ENCODE measurements around the gene MGAT4B. TPM values are rescaled to one million over a fixed set of nuclear protein-coding genes. Genes with fewer than 3 reads are reported as not detected.
A peak's percentile ranks its signal among the peaks of the same experiment; 100 is the strongest.

Gene MGAT4B
- total and polyA plus RNA-seq, 2 donors (not counting 1 experiment from before 2014, with no cell fraction given): 157 to 172 TPM

DNA sequence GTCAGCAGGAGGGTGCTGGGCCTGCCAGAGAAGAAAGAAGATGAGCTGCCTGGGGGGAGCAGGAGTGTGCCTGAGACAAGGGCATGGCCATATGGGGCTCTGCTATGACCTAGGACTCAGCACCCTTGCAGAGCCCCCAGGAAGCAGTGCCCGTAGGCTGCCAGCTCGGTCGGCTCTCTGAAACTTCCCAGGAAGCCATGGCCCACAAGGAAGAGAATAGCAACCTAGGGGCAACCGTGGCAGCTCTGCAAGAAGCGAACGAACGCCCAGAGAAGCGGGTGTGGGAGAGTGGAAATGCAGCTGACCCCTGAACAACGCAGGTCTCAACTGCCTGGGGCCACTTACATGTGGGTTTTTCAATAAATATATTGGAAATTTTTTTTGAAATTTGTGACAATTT lies 23.5 kb downstream of the MGAT4B start:
- Histone ChIP-seq H3K4me2 (ENCODE audit: extremely low read depth, insufficient read depth, low read length) (no peak overlapping the region), H3K27me3 (ENCODE audit: control insufficient read depth, insufficient read depth, low read length) (no peaks in the 10 kb centered on the region), H2AFZ (ENCODE audit: low read length) (no peak overlapping the region), H3K36me3 (ENCODE audit: control insufficient read depth, insufficient read depth, low read length) (peaks cover 3% of the 10 kb centered on the region), H3K9ac (ENCODE audit: insufficient read depth, low read length) (no peak overlapping the region), H3K4me1 (ENCODE audit: control insufficient read depth, extremely low read depth, insufficient read depth, low read length) (no peaks in the 10 kb centered on the region), H3K27ac (ENCODE audit: insufficient read depth, low read length) (no peak overlapping the region), H4K20me1 (ENCODE audit: control insufficient read depth, extremely low read depth, insufficient read depth, low read length) (no peaks in the 10 kb centered on the region), H3K9me3 (ENCODE audit: control insufficient read depth, insufficient read depth, low read depth, low read length) (no peaks in the 10 kb centered on the region), H3K79me2 (ENCODE audit: control insufficient read depth, insufficient read depth, low read length) (no peaks in the 10 kb centered on the region), H3K4me3 (replicated peaks in 1 of 4; ENCODE audit: control extremely low read depth in 1 of 4, insufficient read depth in 1 of 4, low read depth in 3 of 4, low read length in 4 of 4) (no peak overlapping the region)
- DNase-seq (ENCODE audit: low read depth in 2 of 2): no peak
- no peak for TF ChIP-seq EZH2 (IDR thresholded peaks at IDR 0.05; ENCODE audit: low read length, missing control alignments)
- TF ChIP-seq, protein P1, sequence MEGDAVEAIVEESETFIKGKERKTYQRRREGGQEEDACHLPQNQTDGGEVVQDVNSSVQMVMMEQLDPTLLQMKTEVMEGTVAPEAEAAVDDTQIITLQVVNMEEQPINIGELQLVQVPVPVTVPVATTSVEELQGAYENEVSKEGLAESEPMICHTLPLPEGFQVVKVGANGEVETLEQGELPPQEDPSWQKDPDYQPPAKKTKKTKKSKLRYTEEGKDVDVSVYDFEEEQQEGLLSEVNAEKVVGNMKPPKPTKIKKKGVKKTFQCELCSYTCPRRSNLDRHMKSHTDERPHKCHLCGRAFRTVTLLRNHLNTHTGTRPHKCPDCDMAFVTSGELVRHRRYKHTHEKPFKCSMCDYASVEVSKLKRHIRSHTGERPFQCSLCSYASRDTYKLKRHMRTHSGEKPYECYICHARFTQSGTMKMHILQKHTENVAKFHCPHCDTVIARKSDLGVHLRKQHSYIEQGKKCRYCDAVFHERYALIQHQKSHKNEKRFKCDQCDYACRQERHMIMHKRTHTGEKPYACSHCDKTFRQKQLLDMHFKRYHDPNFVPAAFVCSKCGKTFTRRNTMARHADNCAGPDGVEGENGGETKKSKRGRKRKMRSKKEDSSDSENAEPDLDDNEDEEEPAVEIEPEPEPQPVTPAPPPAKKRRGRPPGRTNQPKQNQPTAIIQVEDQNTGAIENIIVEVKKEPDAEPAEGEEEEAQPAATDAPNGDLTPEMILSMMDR (conservative IDR thresholded peaks at IDR 0.05 in 1 of 2, IDR thresholded peaks at IDR 0.05 in 1 of 2; ENCODE audit: low read depth in 1 of 2, low read length in 2 of 2): no peak

DNA sequence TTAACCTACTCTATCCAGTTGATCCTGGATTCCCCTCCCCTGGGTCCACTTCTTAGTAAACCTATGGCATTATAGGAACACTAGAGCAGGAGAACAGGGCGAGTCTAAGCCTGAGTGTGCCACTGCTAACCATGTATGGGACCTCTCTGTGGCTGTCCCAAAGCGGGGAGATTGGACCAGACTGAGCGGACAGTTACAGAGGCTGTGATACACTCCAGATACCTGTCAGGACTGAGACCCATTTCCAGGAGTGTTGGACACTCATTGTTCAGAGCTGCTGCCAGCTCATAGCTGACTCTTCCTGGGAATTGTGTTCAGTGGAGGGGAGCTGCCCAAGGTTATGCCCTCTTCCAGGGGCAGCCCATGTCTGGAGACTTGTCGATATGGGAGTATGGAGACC lies 24.8 kb downstream of the MGAT4B start:
- no peak for DNase-seq (ENCODE audit: low read depth in 2 of 2)

DNA sequence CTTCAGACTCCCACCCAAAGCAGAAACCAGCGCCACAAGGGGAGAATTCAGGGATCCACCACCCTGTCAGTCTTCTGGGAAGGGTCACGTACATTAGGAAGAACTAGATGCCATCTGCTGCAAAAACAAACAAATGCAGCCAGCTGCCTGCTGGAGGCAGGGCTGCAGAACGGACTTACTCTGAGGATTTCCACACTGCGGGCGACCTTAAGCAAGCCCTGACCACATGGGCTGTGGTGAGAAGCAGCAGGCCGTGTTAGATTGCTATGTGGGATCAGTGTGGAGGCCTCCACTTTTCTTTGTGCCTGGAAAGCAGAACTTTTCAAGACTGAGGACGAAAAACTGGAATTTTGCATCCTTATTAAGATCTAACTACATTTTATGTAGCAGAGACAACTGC lies 26.3 kb downstream of the MGAT4B start:
- DNase-seq (ENCODE audit: low read depth in 2 of 2): peak in 1 of 2 donors; percentile 27

More for the DNA sequence above, 24.8 kb downstream of the MGAT4B start:
- Histone ChIP-seq H3K27ac (ENCODE audit: insufficient read depth, low read length) (no peak overlapping the region), H3K4me3 (replicated peaks in 1 of 4; ENCODE audit: control extremely low read depth in 1 of 4, insufficient read depth in 1 of 4, low read depth in 3 of 4, low read length in 4 of 4) (no peak overlapping the region), H4K20me1 (ENCODE audit: control insufficient read depth, extremely low read depth, insufficient read depth, low read length) (no peaks in the 10 kb centered on the region), H3K27me3 (ENCODE audit: control insufficient read depth, insufficient read depth, low read length) (no peaks in the 10 kb centered on the region), H2AFZ (ENCODE audit: low read length) (no peak overlapping the region), H3K9me3 (ENCODE audit: control insufficient read depth, insufficient read depth, low read depth, low read length) (no peaks in the 10 kb centered on the region), H3K79me2 (ENCODE audit: control insufficient read depth, insufficient read depth, low read length) (no peaks in the 10 kb centered on the region), H3K36me3 (ENCODE audit: control insufficient read depth, insufficient read depth, low read length) (peaks cover 3% of the 10 kb centered on the region), H3K4me1 (ENCODE audit: control insufficient read depth, extremely low read depth, insufficient read depth, low read length) (no peaks in the 10 kb centered on the region), H3K4me2 (ENCODE audit: extremely low read depth, insufficient read depth, low read length) (no peak overlapping the region), H3K9ac (ENCODE audit: insufficient read depth, low read length) (no peak overlapping the region)
- TF ChIP-seq, protein P1 (conservative IDR thresholded peaks at IDR 0.05 in 1 of 2, IDR thresholded peaks at IDR 0.05 in 1 of 2; ENCODE audit: low read depth in 1 of 2, low read length in 2 of 2): no peak
- TF ChIP-seq EZH2 (IDR thresholded peaks at IDR 0.05; ENCODE audit: low read length, missing control alignments): no peak

More for the DNA sequence above, 26.3 kb downstream of the MGAT4B start:
- Histone ChIP-seq H3K36me3 (ENCODE audit: control insufficient read depth, insufficient read depth, low read length) (peaks cover 5% of the 10 kb centered on the region), H3K9ac (ENCODE audit: insufficient read depth, low read length) (no peak overlapping the region), H3K4me3 (replicated peaks in 1 of 4; ENCODE audit: control extremely low read depth in 1 of 4, insufficient read depth in 1 of 4, low read depth in 3 of 4, low read length in 4 of 4) (no peak overlapping the region), H3K4me1 (ENCODE audit: control insufficient read depth, extremely low read depth, insufficient read depth, low read length) (no peaks in the 10 kb centered on the region), H3K9me3 (ENCODE audit: control insufficient read depth, insufficient read depth, low read depth, low read length) (no peaks in the 10 kb centered on the region), H2AFZ (ENCODE audit: low read length) (no peak overlapping the region), H3K4me2 (ENCODE audit: extremely low read depth, insufficient read depth, low read length) (no peak overlapping the region), H3K27me3 (ENCODE audit: control insufficient read depth, insufficient read depth, low read length) (no peaks in the 10 kb centered on the region), H3K27ac (ENCODE audit: insufficient read depth, low read length) (no peak overlapping the region), H3K79me2 (ENCODE audit: control insufficient read depth, insufficient read depth, low read length) (no peaks in the 10 kb centered on the region), H4K20me1 (ENCODE audit: control insufficient read depth, extremely low read depth, insufficient read depth, low read length) (no peaks in the 10 kb centered on the region)
- no peak for TF ChIP-seq EZH2 (IDR thresholded peaks at IDR 0.05; ENCODE audit: low read length, missing control alignments)
- TF ChIP-seq, protein P1 (conservative IDR thresholded peaks at IDR 0.05 in 1 of 2, IDR thresholded peaks at IDR 0.05 in 1 of 2; ENCODE audit: low read depth in 1 of 2, low read length in 2 of 2): no peak

Data from fibroblast of lung (primary cell).